HUES48 (cell line): Measurements from ENCODE around the gene UNC5B.

Experiments
- H3K27ac ChIP-seq: one replicate; pipeline ENCODE4 v1.7.0; 2013; ENCODE audit warnings: low read depth, low read length, inconsistent platforms
- H3K27me3 ChIP-seq: 2 replicates; pipeline ENCODE4 v1.6.1; 2013; ENCODE audit warnings: mild to moderate bottlenecking, low read length; ENCODE audit not compliant: control insufficient read depth, insufficient read depth
- H3K36me3 ChIP-seq: 2 replicates; pipeline ENCODE4 v1.6.1; 2013; ENCODE audit warnings: low read length; ENCODE audit not compliant: control insufficient read depth, insufficient read depth
- H3K4me1 ChIP-seq: 2 replicates; pipeline ENCODE4 v1.6.1; 2013; ENCODE audit warnings: mild to moderate bottlenecking, low read length; ENCODE audit not compliant: control insufficient read depth, insufficient read depth
- H3K4me3 ChIP-seq: 2 replicates; pipeline ENCODE4 v1.5.1; 2013; ENCODE audit warnings: mild to moderate bottlenecking, low read depth, low read length
- H3K9ac ChIP-seq: 2 replicates; pipeline ENCODE4 v1.6.1; 2013; ENCODE audit warnings: mild to moderate bottlenecking, low read depth, low read length, moderate library complexity
- H3K9me3 ChIP-seq: 2 replicates; pipeline ENCODE4 v1.6.1; 2013; ENCODE audit warnings: low read length; ENCODE audit not compliant: control insufficient read depth, insufficient read depth

The UNC5B gene

GRCh38 chr10:71319042-71319799 lies 106.9 kb downstream of the UNC5B start, which contains the start of gene SLC29A3:
TSS of gene SLC29A3 (plus strand) at chr10:71319259. CDS start at chr10:71319310, 51 bp downstream.
- peaks cover 10% of the 10 kb centered on the region for H3K4me1 ChIP-seq
- H3K9ac ChIP-seq, result peak within 1 kb of the TSS; percentile 73
- H3K27ac ChIP-seq, result peak within 1 kb of the TSS; percentile 74
- no peaks in the 10 kb centered on the region for H3K27me3 ChIP-seq
- no peaks in the 10 kb centered on the region for H3K9me3 ChIP-seq
- H3K36me3 ChIP-seq, result peaks cover 15% of the 10 kb centered on the region
- H3K4me3 ChIP-seq, result peak within 1 kb of the TSS; percentile 79

DNA sequence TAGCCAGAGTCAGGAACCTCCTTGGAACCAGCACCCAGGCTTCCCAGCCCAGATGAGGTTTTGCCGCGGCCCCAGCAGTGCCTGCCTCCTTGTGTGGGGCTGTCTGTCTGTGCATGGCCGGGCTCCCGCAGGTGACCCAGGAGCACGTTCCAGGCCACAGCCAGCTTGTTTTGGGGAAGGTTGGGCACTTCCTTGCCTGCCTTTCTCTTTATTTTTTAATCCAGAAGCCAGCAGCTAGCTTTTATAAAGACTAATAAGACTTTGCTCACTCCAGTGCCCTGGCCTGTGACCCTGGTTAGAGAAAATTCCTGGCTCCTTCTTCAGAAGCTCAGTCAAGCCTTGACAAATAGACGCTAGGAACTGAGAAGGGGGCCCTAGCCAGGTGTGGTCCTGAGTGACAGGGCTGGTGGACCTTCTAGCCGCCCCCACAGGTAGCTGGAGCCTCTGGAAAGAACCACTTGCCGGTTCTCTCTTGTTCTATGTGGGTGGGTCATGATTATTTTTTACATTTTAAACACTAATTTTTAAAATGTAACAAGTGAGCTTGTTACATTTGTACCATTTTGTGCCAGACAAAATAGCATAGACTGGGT lies 107.5 kb downstream of the UNC5B start:
- Histone ChIP-seq H3K9me3 (no peaks in the 10 kb centered on the region), H3K4me3 (peak overlapping the region; percentile 79), H3K36me3 (peaks cover 22% of the 10 kb centered on the region), H3K9ac (peak overlapping the region; percentile 73; the same call in 1 of the 2 replicates), H3K27me3 (no peaks in the 10 kb centered on the region), H3K4me1 (peaks cover 10% of the 10 kb centered on the region; the same call in 1 of the 2 replicates), H3K27ac (no peak overlapping the region)

GRCh38 chr10:71320592-71320991 lies 108.2 kb downstream of the UNC5B start:
- Histone ChIP-seq H3K27ac (no peak overlapping the region), H3K27me3 (no peaks in the 10 kb centered on the region), H3K4me3 (no peak overlapping the region), H3K9me3 (no peaks in the 10 kb centered on the region), H3K9ac (no peak overlapping the region), H3K4me1 (peaks cover 10% of the 10 kb centered on the region; the same call in 1 of the 2 replicates), H3K36me3 (peaks cover 27% of the 10 kb centered on the region)

- H3K4me3 ChIP-seq, result no peak overlapping the region
- H3K27ac ChIP-seq, result no peak overlapping the region
- H3K9me3 ChIP-seq, result no peaks in the 10 kb centered on the region
- no peak overlapping the region for H3K9ac ChIP-seq
- H3K4me1 ChIP-seq, result peaks cover 10% of the 10 kb centered on the region; the same call in 1 of the 2 replicates
- no peaks in the 10 kb centered on the region for H3K27me3 ChIP-seq
- peaks cover 27% of the 10 kb centered on the region for H3K36me3 ChIP-seq
Observed at GRCh38 chr10:71321386-71321785, 109.0 kb downstream of the UNC5B start.

- H3K27ac ChIP-seq, result no peak overlapping the region
- H3K4me1 ChIP-seq, result peaks cover 10% of the 10 kb centered on the region; the same call in 1 of the 2 replicates
- H3K36me3 ChIP-seq, result peaks cover 29% of the 10 kb centered on the region
- no peak overlapping the region for H3K4me3 ChIP-seq
- no peaks in the 10 kb centered on the region for H3K27me3 ChIP-seq
- H3K9me3 ChIP-seq, result no peaks in the 10 kb centered on the region
- H3K9ac ChIP-seq, result no peak overlapping the region
Observed at GRCh38 chr10:71323407-71323806, 111.0 kb downstream of the UNC5B start.

DNA sequence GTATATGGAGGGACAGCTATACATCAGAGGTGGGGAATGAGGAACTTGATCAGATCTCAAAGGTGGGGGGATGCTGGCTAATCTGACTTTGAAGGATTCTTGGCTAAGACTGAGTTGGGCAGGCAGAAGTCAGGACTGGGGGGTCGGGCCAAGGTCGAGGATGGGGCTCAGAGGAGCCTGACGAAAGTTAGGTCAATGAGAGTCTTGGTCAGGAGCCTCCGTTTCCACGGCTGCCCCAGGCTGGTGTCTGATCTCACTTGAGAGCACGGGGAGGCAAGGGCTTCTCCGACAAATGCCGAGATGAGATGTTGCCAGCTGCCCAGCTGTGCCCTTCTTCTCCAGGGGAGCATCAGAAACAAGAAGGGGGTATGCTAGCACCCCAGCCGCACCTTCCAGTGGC lies 112.4 kb downstream of the UNC5B start:
- H3K36me3 ChIP-seq, result peaks cover 34% of the 10 kb centered on the region
- H3K9ac ChIP-seq, result no peak overlapping the region
- H3K27me3 ChIP-seq, result no peaks in the 10 kb centered on the region
- no peaks in the 10 kb centered on the region for H3K9me3 ChIP-seq
- H3K27ac ChIP-seq, result no peak overlapping the region
- no peak overlapping the region for H3K4me3 ChIP-seq
- H3K4me1 ChIP-seq, result peaks cover 8% of the 10 kb centered on the region; the same call in 1 of the 2 replicates

DNA sequence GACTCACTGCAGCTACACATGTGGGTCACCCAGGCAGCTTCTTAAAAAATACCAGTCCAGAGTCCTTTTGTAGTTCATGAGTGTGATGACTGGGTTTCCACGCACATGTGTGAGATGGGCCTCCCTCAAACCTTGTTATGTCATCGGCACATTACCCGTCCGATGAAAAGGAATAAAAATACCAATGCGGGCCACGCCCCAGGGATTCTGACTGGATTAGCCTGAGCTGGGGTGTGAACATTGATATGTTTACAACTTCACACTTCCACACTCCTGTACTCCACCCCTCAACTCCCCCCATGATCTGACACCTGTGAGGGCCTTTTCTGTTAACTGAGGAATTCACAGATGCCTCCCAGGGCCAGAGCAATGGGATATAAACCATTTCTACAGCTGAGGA lies 112.9 kb downstream of the UNC5B start:
- H3K27ac ChIP-seq, result no peak overlapping the region
- H3K4me1 ChIP-seq, result 0 out of 2 replicates have a peak, but pooled peaks cover 3% of the 10 kb centered on the region
- no peak overlapping the region for H3K4me3 ChIP-seq
- H3K27me3 ChIP-seq, result no peaks in the 10 kb centered on the region
- H3K36me3 ChIP-seq, result peaks cover 34% of the 10 kb centered on the region
- no peak overlapping the region for H3K9ac ChIP-seq
- no peaks in the 10 kb centered on the region for H3K9me3 ChIP-seq

- Histone ChIP-seq H3K9ac (no peak overlapping the region), H3K36me3 (peaks cover 42% of the 10 kb centered on the region), H3K27me3 (no peaks in the 10 kb centered on the region), H3K4me1 (no peaks in the 10 kb centered on the region), H3K4me3 (no peak overlapping the region), H3K27ac (no peak overlapping the region), H3K9me3 (no peaks in the 10 kb centered on the region)
Observed at GRCh38 chr10:71326464-71326881, 114.1 kb downstream of the UNC5B start.

DNA sequence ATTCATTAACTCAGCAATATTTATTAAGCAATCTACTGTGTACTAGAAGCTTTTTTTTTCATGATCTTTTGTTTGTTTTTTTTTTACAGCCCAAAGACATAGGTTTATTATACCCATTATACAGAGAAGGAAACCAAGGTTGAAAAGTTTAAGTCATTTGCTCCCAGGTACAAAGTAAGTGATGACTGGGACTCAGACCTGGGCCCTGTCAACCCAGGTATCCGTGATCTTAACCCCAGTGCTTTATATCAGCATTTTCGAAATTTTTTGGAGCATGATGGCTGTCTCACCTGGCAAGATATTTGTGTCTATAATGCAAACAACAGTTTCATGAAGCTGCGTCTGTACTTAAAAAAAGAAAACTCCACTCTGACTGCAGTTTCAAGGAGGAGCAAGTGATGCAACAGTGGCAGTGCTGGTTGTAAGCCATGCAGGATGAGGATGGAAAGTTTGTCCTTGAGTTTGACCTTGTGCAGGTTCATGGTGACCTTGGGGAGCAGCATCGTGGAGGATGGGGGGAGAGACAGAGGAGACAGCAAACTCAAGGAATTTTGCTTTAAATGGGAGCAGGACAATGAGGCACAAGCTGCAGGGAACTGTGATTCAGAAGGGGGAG lies 118.5 kb downstream of the UNC5B start:
- H3K27ac ChIP-seq, result no peak overlapping the region
- H3K27me3 ChIP-seq, result no peaks in the 10 kb centered on the region
- H3K36me3 ChIP-seq, result peaks cover 15% of the 10 kb centered on the region
- no peaks in the 10 kb centered on the region for H3K4me1 ChIP-seq
- H3K9ac ChIP-seq, result no peak overlapping the region
- no peak overlapping the region for H3K4me3 ChIP-seq
- H3K9me3 ChIP-seq, result no peaks in the 10 kb centered on the region

DNA sequence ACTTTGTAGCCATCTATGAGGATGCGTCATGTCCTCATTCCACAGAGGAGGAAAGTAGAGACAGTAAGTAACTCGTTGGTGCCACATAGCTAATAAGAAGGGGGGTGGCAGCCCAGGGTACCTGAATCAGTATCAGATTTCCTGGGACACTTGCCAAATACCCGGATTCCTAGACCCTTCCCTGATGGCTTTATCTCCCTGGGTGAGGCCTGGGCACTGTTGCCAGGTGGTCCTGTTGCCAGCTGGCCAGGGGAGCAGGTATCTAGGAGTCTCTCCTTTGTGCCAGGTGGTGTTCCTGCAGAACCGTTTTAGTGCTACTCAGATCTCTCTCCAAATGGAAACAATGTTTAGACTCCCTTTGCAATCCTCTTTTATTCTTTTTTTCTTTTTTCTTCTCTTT lies 119.4 kb downstream of the UNC5B start:
- H3K9me3 ChIP-seq, result no peaks in the 10 kb centered on the region
- no peak overlapping the region for H3K9ac ChIP-seq
- no peak overlapping the region for H3K27ac ChIP-seq
- peaks cover 15% of the 10 kb centered on the region for H3K36me3 ChIP-seq
- peaks cover 2% of the 10 kb centered on the region; the same call in 1 of the 2 replicates for H3K4me1 ChIP-seq
- H3K4me3 ChIP-seq, result no peak overlapping the region
- H3K27me3 ChIP-seq, result no peaks in the 10 kb centered on the region

GRCh38 chr10:71332466-71332865 lies 120.1 kb downstream of the UNC5B start:
- Histone ChIP-seq H3K27ac (no peak overlapping the region), H3K9ac (no peak overlapping the region), H3K36me3 (peaks cover 15% of the 10 kb centered on the region), H3K9me3 (no peaks in the 10 kb centered on the region), H3K4me3 (no peak overlapping the region), H3K4me1 (peaks cover 9% of the 10 kb centered on the region; the same call in 1 of the 2 replicates), H3K27me3 (no peaks in the 10 kb centered on the region)
